Endometrial microvascular endothelial cells (primary cell): ENCODE measurements around the gene SHFL. TPM values are rescaled to one million over a fixed set of nuclear protein-coding genes. Genes with fewer than 3 reads are reported as not detected.

Experiments
- in situ Hi-C: cut with HindIII; loops from 2 replicates; pipeline ENCODE4 v1.10.0; 2017; ENCODE audit warnings: low sequenced_read_pairs, low pct_unique_long_range_greater_than_20kb; ENCODE audit errors: inconsistent ontology term
- total RNA-seq: library from RNA; depleted of rRNA; stranded (reverse); fragments of >200 nt; gene quantifications from one replicate; pipeline ENCODE4 v1.2.3, GENCODE V29; 2015; ENCODE audit errors: inconsistent ontology term

SHFL gene
- 22.1 TPM for total RNA-seq

- in situ Hi-C loops, result no loop called here
These were observed at the start of gene SHFL for GRCh38 chr19:10085641-10086590. Gene SHFL (plus strand): TSS chr19:10086317. CDS start chr19:10086428, 111 bp downstream.

- in situ Hi-C loops, result no loop called here
These were observed 49.5 kb upstream of the SHFL start for GRCh38 chr19:10036601-10037071.

GRCh38 chr19:10037367-10037766 is 48.8 kb upstream of the SHFL start:
- in situ Hi-C loops, result no loop called here

- in situ Hi-C loops, result no loop called here
These were observed 48.3 kb upstream of the SHFL start for GRCh38 chr19:10037809-10038208.

- in situ Hi-C loops, result no loop called here
These were observed 42.7 kb upstream of the SHFL start for GRCh38 chr19:10043286-10043927.

GRCh38 chr19:10044390-10044789 is 41.7 kb upstream of the SHFL start:
- in situ Hi-C loops, result no loop called here

- in situ Hi-C loops, result no loop called here
These were observed 40.7 kb upstream of the SHFL start for GRCh38 chr19:10045371-10045770.

GRCh38 chr19:10049626-10050025 is 36.5 kb upstream of the SHFL start:
- in situ Hi-C loops, result no loop called here

GRCh38 chr19:10052602-10053360 is 33.3 kb upstream of the SHFL start:
- in situ Hi-C loops, result no loop called here

- in situ Hi-C loops, result no loop called here
These were observed 24.3 kb upstream of the SHFL start for GRCh38 chr19:10061717-10062310.

GRCh38 chr19:10068205-10068604 is 17.9 kb upstream of the SHFL start:
- in situ Hi-C loops, result no loop called here

- in situ Hi-C loops, result no loop called here
These were observed 17.1 kb upstream of the SHFL start for GRCh38 chr19:10069046-10069445.

GRCh38 chr19:10070730-10071446 is 15.2 kb upstream of the SHFL start:
- in situ Hi-C loops, result no loop called here

GRCh38 chr19:10074153-10074552 is 12.0 kb upstream of the SHFL start:
- in situ Hi-C loops, result no loop called here

GRCh38 chr19:10076535-10076934 is 9.6 kb upstream of the SHFL start:
- in situ Hi-C loops, result no loop called here

GRCh38 chr19:10078329-10078728 is 7.8 kb upstream of the SHFL start:
- in situ Hi-C loops, result no loop called here

- in situ Hi-C loops, result no loop called here
These were observed 7.1 kb upstream of the SHFL start for GRCh38 chr19:10079031-10079453.

- in situ Hi-C loops, result no loop called here
These were observed 2.2 kb upstream of the SHFL start for GRCh38 chr19:10083911-10084310.
